IPS-11a (cell line): ENCODE data around the gene ZFPL1.

Source experiments
- H3K4me3 ChIP-seq: one replicate; pipeline ENCODE4 v1.5.1; 2013; ENCODE audit warnings: low read depth, low read length, control low read depth

Gene ZFPL1

DNA sequence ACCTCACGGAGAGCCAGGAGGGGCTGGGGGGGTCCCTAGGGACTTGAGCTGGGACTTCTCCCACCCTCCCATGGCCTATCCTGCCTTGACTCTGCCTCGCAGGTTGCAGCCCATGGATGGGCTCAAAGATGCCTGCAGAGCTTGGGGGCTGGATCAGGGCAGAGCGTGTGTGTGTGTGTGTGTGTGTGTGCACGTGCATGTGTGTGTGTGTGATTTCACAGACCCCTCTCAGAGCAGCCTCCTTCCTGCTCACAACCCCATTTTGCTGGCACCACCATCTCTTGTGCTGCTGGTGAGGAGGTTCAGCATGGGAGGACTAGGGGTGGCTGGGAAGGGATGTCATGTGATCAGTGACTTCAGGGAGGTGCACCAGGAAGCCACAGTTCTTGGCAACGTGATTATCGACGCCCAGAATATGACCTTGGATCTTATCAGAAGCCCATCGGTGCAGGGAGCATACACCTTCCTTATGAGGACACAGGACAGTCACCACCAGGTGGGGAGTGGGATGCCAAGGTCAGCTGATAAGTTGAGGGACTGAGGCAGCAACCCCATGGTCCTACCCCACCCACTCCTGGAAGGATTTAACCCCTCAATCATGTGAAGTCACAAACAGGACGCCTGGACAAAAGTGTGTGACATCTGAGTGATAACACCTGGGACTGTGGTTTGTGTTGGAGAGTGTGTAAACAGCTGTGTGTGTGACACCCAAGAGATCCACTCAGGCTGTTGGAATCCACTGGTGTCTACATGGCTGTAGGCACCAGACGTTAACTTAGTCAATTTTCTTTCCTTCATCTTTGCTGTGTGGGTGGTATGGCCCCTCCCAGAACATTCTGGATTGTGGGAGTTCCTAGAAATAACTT, 23.8 kb upstream of the ZFPL1 start:
- no peak overlapping the region for H3K4me3 ChIP-seq

DNA sequence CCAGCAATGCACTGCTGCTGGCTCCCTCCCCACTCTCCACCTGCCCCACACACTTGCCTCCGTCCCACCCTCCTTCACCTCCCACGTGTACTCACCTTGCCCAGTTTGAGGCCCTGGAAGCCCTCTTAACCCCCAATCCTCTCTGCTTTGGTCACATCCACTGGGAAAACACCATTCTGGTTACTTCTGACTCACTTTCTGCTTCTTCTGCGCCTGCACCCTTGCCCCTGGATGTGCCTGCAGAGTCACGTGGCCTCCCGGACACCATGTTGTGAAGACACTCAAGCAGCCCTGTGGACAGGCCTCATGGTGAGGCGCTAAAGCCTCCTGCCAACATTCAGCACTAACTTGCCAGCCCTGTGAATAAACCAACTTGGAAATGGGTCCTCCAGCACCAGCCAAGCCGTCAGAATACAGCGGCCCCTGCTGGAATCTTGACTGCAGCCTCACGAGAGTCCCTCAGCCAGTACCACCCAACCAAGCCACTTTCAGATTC, 23.1 kb upstream of the ZFPL1 start:
- H3K4me3 ChIP-seq: no peak overlapping the region

DNA sequence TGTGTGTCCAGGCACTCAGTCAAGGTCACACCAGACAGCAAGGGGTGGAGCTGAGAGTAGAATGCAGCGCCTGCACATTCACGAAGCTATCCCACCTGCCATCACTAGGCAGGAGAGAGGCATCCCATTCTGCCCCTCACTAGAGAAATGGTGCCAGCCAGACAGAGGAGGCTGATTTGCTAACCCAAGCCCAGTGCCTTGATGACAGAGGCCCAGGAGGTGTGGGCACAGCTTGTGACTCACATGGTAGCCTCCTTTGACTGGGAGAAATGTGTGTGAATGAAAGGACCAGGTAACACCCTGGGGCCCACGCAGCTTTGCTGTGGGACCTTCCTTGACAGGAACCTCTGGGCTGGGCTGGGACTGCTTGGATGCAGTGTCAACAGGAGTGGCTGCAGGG, 20.5 kb upstream of the ZFPL1 start:
- no peak overlapping the region for H3K4me3 ChIP-seq

DNA sequence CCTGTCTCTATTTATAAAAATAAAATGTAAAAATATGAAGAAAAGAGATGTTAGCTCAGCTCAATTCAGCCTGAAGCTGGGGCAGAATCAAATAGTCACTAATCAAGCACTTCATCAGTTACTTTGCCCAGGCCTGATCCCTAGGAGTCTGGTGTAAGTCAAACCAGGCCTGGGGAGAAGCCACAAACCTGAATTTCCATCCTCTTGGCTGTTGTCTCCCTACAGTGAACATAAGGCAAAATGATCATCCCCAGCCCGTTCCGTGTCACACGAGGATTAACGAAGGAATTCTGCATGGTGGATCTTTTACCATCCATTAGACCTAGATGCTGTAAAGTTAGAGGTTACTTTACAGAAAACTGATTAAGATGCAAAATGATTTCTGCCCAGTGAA, 19.2 kb upstream of the ZFPL1 start:
- no peak overlapping the region for H3K4me3 ChIP-seq

DNA sequence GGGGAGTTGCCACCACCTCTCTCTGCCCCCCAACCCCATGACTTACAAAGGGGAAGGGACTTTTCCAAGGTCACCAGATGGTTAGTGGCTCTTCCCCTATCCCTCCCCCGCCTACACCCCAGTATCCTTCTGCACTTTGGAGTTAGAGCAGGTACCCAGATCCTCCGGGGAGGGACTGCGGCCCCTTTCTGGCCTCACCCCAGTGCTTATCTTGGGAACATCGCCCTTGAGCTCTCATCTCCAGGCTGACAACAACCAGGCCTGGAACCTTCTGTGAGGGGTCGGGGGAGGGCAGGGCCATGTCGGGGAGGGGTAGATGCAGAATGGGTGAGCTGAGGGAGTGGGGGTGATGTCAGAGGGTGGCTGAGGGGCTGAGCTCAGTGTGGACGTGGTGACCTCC, 18.2 kb upstream of the ZFPL1 start:
- no peak overlapping the region for H3K4me3 ChIP-seq

DNA sequence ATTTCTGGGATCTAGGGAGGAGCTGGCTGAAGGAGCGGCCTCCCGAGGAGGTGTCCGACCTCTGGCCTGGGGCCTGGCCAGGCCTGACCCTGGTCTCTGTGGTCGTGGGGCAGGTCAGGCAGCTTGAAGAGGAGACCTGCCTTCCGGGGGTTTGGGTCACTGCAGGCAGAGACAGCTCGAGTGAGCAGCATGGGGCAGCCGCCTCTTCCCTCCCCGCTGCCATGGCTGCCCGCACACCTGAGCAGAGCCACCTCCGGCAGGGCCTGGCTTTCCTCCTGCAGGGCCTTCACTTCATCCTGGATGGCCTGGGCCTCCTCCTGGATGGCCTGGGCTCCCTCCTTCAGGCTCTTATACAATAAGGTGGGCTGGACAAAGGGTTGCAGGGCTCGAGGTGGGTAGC, 17.7 kb upstream of the ZFPL1 start:
- no peak overlapping the region for H3K4me3 ChIP-seq

DNA sequence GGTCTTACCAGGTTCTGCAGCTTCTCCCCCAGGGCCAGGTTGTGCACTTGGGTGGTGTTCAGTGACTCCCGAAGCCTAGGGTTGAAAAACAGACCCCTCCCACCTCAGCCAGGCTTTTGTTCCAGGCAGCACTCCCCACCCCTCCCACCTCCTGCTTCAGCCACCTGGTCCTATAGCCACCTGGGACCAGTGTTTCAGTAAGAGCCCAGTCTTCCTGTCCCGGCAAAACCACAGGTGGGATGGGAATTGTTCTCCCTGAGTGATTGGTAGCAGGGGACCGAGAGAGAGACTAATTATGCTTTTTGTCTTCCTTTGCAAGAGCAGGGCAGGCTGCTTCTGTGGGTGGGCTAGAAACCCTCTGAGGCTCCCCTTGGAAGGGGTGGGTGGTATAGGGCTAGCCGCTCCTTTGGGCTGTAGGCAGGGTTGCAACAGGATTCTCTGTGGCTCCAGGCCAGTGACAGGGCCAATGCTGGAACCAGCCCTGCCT, 17.2 kb upstream of the ZFPL1 start:
- H3K4me3 ChIP-seq: no peak overlapping the region

DNA sequence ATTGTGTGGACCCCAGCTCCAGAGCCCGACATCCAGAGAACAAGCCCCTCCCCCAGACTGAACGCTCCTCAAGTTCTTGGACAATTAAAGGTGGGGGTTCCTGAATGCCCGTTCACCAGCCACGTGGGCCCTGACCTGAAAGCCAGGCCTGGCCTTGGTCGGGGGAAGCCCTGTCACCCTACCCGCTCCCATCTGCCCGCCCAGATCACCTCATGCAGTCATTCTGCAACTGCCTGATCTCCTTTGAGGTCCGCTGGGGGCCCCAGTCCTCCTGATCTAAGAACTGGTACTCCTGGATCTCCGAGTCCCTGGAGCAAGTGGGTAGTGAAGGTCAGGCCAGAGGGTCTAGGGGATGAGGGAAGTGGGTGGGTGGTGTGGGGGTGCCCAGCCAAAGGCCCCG, 16.6 kb upstream of the ZFPL1 start:
- no peak overlapping the region for H3K4me3 ChIP-seq

DNA sequence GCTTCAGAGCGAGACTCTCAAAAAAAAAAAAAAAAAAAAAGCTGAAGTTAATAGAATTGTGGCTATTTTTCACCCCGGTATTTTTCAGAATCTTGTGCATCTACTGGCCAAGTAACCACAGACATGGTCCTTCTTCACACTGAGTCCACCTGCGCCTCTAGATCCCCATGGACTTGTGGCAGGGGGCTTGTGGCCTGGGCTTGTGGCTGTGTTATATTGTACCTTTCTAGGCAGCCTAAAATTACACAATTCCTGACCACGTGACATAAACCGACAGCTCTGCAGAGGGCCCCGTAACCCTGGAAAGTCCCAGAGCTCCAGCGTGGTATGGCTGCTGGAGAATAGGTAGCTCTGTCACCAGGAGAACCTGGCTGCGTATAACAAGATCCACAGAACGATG, 14.8 kb upstream of the ZFPL1 start:
- H3K4me3 ChIP-seq: no peak overlapping the region

DNA sequence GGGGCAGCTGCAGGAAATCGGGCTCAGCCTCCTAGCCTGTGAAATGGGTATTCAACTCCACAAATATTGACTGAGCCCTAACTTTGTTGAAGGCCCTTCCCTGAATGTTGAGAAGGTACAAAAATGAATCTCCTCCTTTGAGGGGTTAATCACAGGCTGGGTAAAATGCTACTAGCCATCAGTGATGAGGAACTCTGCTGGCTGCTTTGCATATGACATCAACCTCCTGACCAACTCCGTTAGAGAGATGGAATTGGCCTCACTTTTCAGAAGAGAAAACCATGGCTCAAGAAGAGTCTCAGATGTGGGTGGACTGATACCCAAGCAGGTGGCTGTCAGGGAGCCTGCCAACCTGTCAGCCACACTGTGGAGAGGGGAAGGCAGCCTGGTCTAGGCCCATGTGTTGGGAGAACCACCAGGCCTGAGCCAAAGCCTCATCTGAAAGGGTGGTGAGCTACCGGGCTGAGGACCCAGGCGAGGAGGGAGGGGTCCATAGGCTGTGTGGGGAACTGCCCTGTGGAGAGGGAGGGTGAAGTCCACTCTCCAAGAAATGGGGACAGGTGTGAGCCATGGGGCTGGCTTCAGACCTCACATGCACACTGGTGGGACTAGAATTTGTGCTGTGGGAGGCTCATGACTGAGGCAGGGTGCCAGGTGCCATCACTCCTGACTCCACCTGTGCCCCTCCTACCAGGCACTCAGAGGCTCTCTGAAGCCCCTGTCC, 12.0 kb upstream of the ZFPL1 start:
- H3K4me3 ChIP-seq: no peak overlapping the region

DNA sequence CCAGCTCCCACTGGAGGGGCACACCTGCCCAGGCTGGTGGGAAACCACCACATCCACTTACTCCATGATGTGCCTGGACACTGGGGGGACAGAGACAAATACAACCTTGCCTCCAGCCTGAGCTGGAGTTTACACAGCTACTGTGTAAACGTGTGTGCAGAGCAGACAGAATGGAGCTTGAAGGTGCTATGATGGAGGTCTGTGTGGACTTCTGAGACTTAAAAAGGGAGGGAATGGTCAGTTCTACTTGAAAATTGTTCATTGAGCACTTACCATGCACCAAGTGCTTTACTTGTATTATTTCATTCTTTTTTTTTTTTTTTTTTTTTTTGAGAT, 11.4 kb upstream of the ZFPL1 start:
- H3K4me3 ChIP-seq: no peak overlapping the region

DNA sequence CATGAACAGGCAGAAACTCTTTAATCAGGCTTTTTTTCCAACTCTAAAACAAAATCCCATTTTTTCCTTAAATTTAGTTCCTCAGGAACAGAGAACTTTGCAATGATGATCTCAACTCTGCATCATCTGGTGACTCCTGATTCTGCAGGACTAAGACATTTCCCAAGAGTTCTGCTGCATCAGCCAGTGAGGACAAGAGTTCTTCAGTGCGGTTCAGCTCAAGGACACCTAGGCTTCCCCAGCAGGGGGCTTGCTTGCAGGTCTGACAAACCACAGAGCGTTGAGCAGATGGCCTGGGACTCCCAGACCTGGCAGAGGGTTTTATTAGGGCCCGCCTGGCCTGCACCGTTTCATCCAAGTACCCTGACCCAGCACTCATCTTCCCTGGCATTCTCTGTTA, 6.6 kb upstream of the ZFPL1 start:
- no peak overlapping the region for H3K4me3 ChIP-seq

DNA sequence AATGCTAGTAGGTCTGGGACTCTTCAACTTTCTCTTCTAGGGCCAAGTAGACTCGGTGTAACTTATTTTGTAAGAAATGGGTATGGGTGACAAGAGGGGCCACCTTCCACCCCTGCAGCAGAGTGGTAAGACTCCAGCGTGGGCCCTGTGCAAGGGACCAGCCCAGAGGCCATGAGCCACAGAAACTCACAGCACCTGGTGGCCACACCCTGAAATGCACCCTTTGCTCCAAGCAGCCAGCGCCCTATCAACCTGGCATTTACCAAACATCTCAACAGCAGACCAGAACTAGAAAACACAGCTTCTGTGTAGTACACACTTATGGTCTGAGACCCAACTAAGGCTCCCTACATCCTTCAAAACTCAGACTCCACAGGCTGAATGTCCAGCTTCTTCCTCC, 5.9 kb upstream of the ZFPL1 start:
- H3K4me3 ChIP-seq: no peak overlapping the region

DNA sequence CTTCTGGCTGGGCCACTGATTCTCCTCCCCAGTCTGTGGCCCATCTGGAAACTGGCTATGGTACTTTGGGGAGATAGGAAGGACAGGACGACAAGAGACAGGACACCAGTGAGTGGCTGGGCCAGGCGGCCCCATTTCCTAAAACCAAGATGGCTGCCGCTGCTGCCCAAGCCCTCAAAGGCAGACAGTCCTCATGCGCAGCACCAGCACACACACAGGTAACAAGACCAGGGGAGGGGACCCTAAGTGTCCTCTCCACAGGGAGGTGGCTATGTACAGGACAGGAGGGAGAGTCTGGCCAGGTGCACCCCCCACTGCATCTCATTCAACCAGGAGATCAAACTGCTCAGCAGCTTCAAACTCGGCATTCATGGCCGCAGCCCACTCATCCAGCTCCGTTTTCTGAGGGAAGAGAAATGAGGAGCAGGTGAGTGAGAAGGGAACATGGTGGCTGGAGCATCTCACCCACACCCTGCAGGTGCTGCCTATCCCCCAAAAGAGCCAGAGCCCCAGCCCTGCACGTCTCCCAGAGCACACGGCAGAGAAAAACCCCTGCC, 5.2 kb upstream of the ZFPL1 start:
- no peak overlapping the region for H3K4me3 ChIP-seq

DNA sequence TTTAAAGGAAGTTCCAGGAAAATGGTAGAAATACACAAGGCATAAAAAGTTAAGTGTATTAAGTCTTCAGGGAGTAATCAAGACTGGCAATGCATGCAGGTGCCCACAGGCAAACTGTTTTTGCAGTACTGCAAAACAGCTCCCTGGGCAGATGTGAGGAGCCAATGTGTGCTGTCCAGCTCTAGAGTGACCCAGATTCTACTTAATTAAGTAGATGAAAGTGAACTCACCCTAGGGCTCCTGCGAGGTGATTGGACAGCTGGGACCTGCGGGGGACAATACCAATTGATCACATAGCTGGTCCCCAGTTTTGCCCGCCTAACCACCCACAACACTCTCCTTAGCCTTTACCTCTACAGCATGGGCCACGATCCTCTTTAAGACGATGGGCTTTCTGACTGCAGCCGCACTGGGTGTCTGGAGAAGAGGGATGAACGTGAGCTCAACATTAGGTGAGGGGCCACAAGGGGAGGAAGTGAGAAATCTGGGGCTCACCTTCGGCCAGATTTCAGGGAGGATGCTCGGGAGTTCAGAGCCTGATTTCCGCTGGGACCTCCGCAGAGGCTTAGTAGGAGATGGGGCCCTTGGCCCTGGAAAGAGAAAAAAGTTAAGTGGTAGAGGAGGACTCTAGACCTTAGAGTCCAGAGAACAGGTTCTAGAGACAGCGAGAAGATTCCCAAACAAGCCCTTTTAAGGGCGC, 738 bp upstream of the ZFPL1 start:
- H3K4me3 ChIP-seq: peak overlapping the region; percentile 91

DNA sequence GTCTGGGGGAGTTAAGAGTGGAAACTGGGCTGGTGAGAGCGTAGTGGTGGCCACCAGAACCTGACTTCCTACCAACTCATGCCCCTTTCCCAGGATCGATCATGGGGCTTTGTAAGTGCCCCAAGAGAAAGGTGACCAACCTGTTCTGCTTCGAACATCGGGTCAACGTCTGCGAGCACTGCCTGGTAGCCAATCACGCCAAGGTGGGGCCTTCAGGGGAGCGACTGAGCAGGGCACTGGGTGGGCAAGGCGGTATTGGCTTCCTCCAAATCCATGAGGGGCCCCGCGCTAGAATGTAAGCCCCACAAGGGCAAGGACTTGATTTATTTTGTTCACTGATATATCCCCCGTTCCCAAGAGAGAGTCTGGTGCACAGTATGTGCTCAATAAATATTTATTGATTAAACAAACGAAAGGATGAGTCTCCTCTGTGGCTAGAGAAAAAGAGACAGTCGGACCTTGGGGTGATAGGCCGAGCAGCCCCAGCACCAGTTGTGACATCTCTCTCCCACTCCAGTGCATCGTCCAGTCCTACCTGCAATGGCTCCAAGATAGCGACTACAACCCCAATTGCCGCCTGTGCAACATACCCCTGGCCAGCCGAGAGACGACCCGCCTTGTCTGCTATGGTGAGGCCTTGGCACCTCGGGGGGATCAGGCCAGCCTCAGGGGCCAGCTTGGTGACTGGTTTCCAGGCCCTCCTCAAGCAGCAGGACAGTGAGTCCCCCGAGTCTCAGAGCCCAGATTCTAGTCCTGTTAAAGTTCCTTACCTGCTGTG, 765 bp downstream of the ZFPL1 start:
- peak overlapping the region; percentile 91 for H3K4me3 ChIP-seq

DNA sequence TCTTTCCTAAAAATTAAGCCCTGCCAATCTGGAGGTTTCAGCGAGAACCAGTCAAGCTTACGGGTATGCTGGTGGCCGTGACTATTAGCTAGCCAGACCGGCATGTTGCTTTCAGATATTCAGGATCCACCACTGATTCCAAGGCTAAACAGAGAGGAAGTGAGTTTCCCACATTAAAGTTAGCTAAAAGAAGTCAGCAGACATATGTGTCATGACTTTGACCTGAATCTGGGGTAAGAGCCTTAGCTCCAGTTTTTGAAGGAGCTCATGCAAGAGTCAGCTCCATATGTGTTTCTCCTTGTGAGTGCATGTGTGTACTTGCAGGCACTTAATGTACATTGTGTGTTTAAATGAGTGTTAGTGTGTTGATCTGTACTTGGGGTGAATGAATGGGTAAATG, 1.4 kb downstream of the ZFPL1 start:
- no peak overlapping the region for H3K4me3 ChIP-seq

DNA sequence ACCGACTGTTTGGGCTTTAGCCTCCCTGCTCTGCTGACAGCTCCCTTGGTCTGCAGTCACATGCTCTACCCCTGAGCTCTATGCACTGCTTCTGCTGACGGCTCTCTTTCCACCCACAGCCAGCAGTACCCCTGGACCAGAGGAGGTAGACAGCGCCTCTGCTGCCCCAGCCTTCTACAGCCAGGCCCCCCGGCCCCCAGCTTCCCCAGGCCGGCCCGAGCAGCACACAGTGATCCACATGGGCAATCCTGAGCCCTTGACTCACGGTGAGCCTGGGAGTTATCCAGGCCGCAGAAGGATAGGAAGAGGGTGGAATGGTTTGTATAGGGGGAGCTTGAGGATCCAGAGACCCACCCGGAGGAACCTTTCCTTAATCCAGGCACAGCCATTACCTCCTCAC, 2.8 kb downstream of the ZFPL1 start:
- H3K4me3 ChIP-seq: no peak overlapping the region

DNA sequence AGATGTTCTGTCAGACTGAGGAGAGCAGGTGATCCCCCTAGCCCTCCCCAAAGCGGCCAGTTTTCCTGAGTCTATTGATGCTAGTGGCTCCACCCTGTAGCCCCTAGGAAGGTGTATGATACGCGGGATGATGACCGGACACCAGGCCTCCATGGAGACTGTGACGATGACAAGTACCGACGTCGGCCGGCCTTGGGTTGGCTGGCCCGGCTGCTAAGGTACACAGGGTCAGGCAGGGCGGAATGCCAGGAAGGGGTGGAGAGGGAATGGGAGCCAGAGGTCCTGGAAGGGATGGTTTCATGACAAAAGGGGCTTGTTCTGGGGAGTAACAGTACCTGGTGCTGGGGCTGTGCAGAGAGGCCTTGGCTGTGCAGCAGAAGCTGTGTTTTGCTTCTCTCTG, 3.2 kb downstream of the ZFPL1 start:
- no peak overlapping the region for H3K4me3 ChIP-seq

DNA sequence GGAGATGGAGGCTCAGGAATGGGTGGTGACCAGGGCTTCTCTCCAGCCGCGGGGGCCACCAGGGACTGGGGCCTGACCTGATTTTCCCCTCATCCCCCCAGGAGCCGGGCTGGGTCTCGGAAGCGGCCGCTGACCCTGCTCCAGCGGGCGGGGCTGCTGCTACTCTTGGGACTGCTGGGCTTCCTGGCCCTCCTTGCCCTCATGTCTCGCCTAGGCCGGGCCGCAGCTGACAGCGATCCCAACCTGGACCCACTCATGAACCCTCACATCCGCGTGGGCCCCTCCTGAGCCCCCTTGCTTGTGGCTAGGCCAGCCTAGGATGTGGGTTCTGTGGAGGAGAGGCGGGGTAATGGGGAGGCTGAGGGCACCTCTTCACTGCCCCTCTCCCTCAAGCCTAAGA, 3.8 kb downstream of the ZFPL1 start:
- no peak overlapping the region for H3K4me3 ChIP-seq

DNA sequence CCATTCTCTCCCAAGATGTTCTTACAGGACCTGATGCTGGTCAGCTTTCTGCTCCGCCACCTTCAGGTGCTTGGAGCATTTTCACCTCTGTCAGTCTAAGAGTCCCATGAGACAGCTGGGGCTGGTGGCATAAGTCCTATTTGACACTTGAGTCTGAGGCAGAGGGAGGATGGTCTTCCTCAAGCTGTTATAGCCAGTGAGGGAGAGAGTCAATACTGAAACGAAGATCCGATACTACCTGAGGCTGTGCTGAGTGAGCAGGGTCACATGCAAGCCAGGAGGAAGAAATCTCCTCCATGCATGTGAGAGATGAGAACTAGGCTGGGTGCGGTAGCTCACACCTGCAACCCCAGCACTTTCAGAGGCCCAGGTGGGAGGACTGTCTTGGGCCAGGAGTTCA, 5.6 kb downstream of the ZFPL1 start:
- no peak overlapping the region for H3K4me3 ChIP-seq
